SK-N-SH (cell line): ENCODE measurements around the gene RPS6KC1. TPM values are rescaled to one million over a fixed set of nuclear protein-coding genes. Genes with fewer than 3 reads are reported as not detected.

Source experiments
- CTCF ChIA-PET: fragments of 300-600, 350-600 bp; formaldehyde crosslinking; extraction: SDS; loops from one replicate; lab custom pipeline; 2021; lab: Yijun Ruan, JAX
- POLR2A ChIA-PET: fragments of 350-600 bp; sonication (Branson Sonifier 250); formaldehyde crosslinking; extraction: SDS; loops from one replicate; lab custom pipeline; 2020; ENCODE audit warnings: antibody characterized with exemption, inconsistent platforms; lab: Yijun Ruan, JAX
- DNase-seq: peaks from one replicate; pipeline ENCODE4 v3.0.0; 2012
- H2AFZ ChIP-seq: fragments of 200-600 bp; sonication (generic); 2 replicates; pipeline ENCODE4 v1.8.1; 2016; ENCODE audit warnings: antibody characterized with exemption, mild to moderate bottlenecking, low read depth
- H3F3A ChIP-seq: fragments of 200-600 bp; sonication (generic); replicated peaks from 2 replicates; pipeline ENCODE3; 2016; ENCODE audit warnings: antibody characterized with exemption, mild to moderate bottlenecking; ENCODE audit not compliant: insufficient read depth
- H3K27ac ChIP-seq, 2 experiments: fragments of 200-500 bp in 1 of 2; fragments of 200-600 bp in 1 of 2; sonication (Bioruptor generic) in 1 of 2; sonication (generic), shearing (Covaris generic) in 1 of 2; 2 replicates each; pipeline versions ENCODE4 v1.5.1 to v1.6.1; 2014 to 2016; ENCODE audit warnings: low read depth in 2 of 2, inconsistent platforms in 1 of 2, low read length in 1 of 2, mild to moderate bottlenecking in 1 of 2, mixed read lengths in 1 of 2
- H3K27me3 ChIP-seq: fragments of 200-600 bp; sonication (generic), shearing (Covaris generic); 2 replicates; pipeline ENCODE4 v1.6.1; 2016; ENCODE audit warnings: mixed run types; ENCODE audit not compliant: insufficient read depth
- H3K36me3 ChIP-seq, 2 experiments: fragments of 200-500 bp in 1 of 2; fragments of 200-600 bp in 1 of 2; sonication (Bioruptor generic) in 1 of 2; sonication (generic) in 1 of 2; replicated peaks in 1 of 2; 2 replicates each; pipeline versions ENCODE3 to v1.5.1; 2014 to 2016; ENCODE audit warnings: low read length in 1 of 2, mild to moderate bottlenecking in 1 of 2; ENCODE audit not compliant: insufficient read depth in 2 of 2, control insufficient read depth in 1 of 2
- H3K4me1 ChIP-seq, 2 experiments: fragments of 200-500 bp in 1 of 2; fragments of 200-600 bp in 1 of 2; sonication (Bioruptor generic) in 1 of 2; sonication (generic), shearing (Covaris generic) in 1 of 2; 2 replicates each; pipeline versions ENCODE4 v1.5.1 to v1.6.1; 2014 to 2016; ENCODE audit warnings: low read depth in 1 of 2, low read length in 1 of 2, mixed run types in 1 of 2; ENCODE audit not compliant: insufficient read depth in 2 of 2, control insufficient read depth in 1 of 2
- H3K4me2 ChIP-seq: fragments of 200-600 bp; sonication (generic), shearing (Covaris generic); 2 replicates; pipeline ENCODE4 v1.6.1; 2017; ENCODE audit warnings: mixed run types
- H3K4me3 ChIP-seq, 2 experiments: fragments of 200-500 bp in 1 of 2; fragments of 200-600 bp in 1 of 2; sonication (Bioruptor generic) in 1 of 2; sonication (generic), shearing (Covaris generic) in 1 of 2; 2 replicates each; pipeline versions ENCODE4 v1.5.1 to v1.8.1; 2014 to 2016; ENCODE audit warnings: low read depth in 2 of 2, inconsistent platforms in 1 of 2, low read length in 1 of 2, mild to moderate bottlenecking in 1 of 2, mixed read lengths in 1 of 2, moderate library complexity in 1 of 2
- H3K79me2 ChIP-seq: fragments of 200-600 bp; sonication (generic); 2 replicates; pipeline ENCODE4 v1.8.1; 2017; ENCODE audit warnings: mild to moderate bottlenecking; ENCODE audit not compliant: insufficient read depth
- H3K9ac ChIP-seq: fragments of 200-600 bp; sonication (generic); 2 replicates; pipeline ENCODE4 v1.6.1; 2017; ENCODE audit warnings: mixed run types
- H3K9me2 ChIP-seq: fragments of 200-600 bp; sonication (generic); 2 replicates; pipeline ENCODE4 v1.6.1; 2017; ENCODE audit warnings: mixed run types
- H3K9me3 ChIP-seq: fragments of 200-600 bp; sonication (generic); 2 replicates; pipeline ENCODE4 v1.6.1; 2017; ENCODE audit warnings: mixed run types, mild to moderate bottlenecking, moderate library complexity
- H4K20me1 ChIP-seq: fragments of 200-600 bp; sonication (generic); 2 replicates; pipeline ENCODE4 v1.6.1; 2017; ENCODE audit warnings: mild to moderate bottlenecking, mixed run types; ENCODE audit not compliant: insufficient read depth
- FOSL2 ChIP-seq: IDR thresholded peaks from 2 replicates; pipeline ENCODE4 v1.4.0; 2012; ENCODE audit warnings: low read depth, mild to moderate bottlenecking, moderate library complexity, borderline replicate concordance
- GABPA ChIP-seq: IDR thresholded peaks from 2 replicates; pipeline ENCODE4 v1.4.0; 2012; ENCODE audit warnings: low read depth, mild to moderate bottlenecking
- GATA2 ChIP-seq: sonication (generic); formaldehyde crosslinking; IDR thresholded peaks from 2 replicates; pipeline ENCODE4 v1.5.0; 2020; ENCODE audit warnings: mild to moderate bottlenecking, missing genetic modification reagents
- JUND ChIP-seq: IDR thresholded peaks from 2 replicates; pipeline ENCODE4 v1.4.0; 2012
- MAX ChIP-seq: IDR thresholded peaks from 2 replicates; pipeline ENCODE4 v1.4.0; 2012; ENCODE audit warnings: low read depth
- MEF2A ChIP-seq: IDR thresholded peaks from 2 replicates; pipeline ENCODE4 v1.4.0; 2012; ENCODE audit warnings: low read depth, borderline replicate concordance
- MXI1 ChIP-seq: IDR thresholded peaks from 2 replicates; pipeline ENCODE4 v1.6.1; 2012; ENCODE audit warnings: mild to moderate bottlenecking, low read depth, low read length, improper control_type of control experiment
- NFIC ChIP-seq: IDR thresholded peaks from 2 replicates; pipeline ENCODE4 v1.4.0; 2012; ENCODE audit warnings: borderline replicate concordance
- NRF1 ChIP-seq: IDR thresholded peaks from 2 replicates; pipeline ENCODE4 v1.6.1; 2012; ENCODE audit warnings: low read depth, mild to moderate bottlenecking, low read length
- REST ChIP-seq: IDR thresholded peaks from 2 replicates; pipeline ENCODE4 v1.6.1; 2012; ENCODE audit warnings: mild to moderate bottlenecking, low read depth, low read length, moderate library complexity
- SIN3A ChIP-seq: IDR thresholded peaks from 2 replicates; pipeline ENCODE4 v1.6.1; 2012; ENCODE audit warnings: low read depth, mild to moderate bottlenecking, low read length, moderate library complexity, borderline replicate concordance
- SMC3 ChIP-seq: IDR thresholded peaks from 2 replicates; pipeline ENCODE4 v1.6.1; 2012; ENCODE audit warnings: low read depth, low read length, improper control_type of control experiment
- TCF12 ChIP-seq: IDR thresholded peaks from 2 replicates; pipeline ENCODE4 v1.4.0; 2012
- TEAD4 ChIP-seq: IDR thresholded peaks from 2 replicates; pipeline ENCODE4 v1.4.0; 2012; ENCODE audit warnings: mild to moderate bottlenecking, borderline replicate concordance; ENCODE audit not compliant: insufficient read depth
- USF2 ChIP-seq: fragments of 150-350 bp; IDR thresholded peaks from 2 replicates; pipeline ENCODE4 v1.6.1; 2017; ENCODE audit warnings: antibody characterized with exemption, low read length, low read depth, borderline replicate concordance
- YY1 ChIP-seq: IDR thresholded peaks from 2 replicates; pipeline ENCODE4 v1.4.0; 2012; ENCODE audit warnings: low read depth, mild to moderate bottlenecking
- WGBS: methylation state at CpG from one replicate; pipeline ENCODE4 v1.1.6; 2017; ENCODE audit warnings: low lambda C conversion rate; 5-methylcytosine and 5-hydroxymethylcytosine counted together
- polyA plus RNA-seq, 3 experiments: library from polyadenylated mRNA; depleted of rRNA; stranded (reverse); fragments of >200 nt; gene quantifications; 2 replicates each; pipeline ENCODE4 v1.2.3, GENCODE V29; 2012
- TF ChIP-seq, protein P1 (sequence below): fragments of 200-600 bp; sonication (generic); IDR thresholded peaks from 2 replicates; pipeline ENCODE4 v1.6.1; 2017; ENCODE audit warnings: antibody characterized with exemption, mild to moderate bottlenecking, moderate library complexity
- TF ChIP-seq, protein P2 (sequence below): IDR thresholded peaks from 2 replicates; pipeline ENCODE4 v1.4.0; 2012; ENCODE audit warnings: low read depth, borderline replicate concordance

The RPS6KC1 gene
- polyA plus RNA-seq, 1 of the 3 experiments (the other 2 are of a cell fraction), result 7.8 TPM

- Histone ChIP-seq H3K27ac (no peak overlapping the region), H3K9me3 (no peaks in the 10 kb centered on the region), H3K79me2 (no peaks in the 10 kb centered on the region), H3F3A (no peaks in the 10 kb centered on the region), H2AFZ (no peak overlapping the region), H3K4me3 (no peak overlapping the region), H3K27me3 (no peaks in the 10 kb centered on the region), H3K9me2 (no peaks in the 10 kb centered on the region), H3K4me2 (no peak overlapping the region), H3K36me3 (peaks cover 18 to 19% of the 10 kb centered on the region in 2 experiments), H3K4me1 (no peaks in the 10 kb centered on the region), H3K9ac (no peak overlapping the region)
- no peak for DNase-seq
- WGBS, result 96% methylated on average over 5 of the region's 5 CpGs
- TF ChIP-seq SMC3, result no peak
- TF ChIP-seq TCF12, result no peak
- TF ChIP-seq MAX, result no peak
- TF ChIP-seq, protein P1, sequence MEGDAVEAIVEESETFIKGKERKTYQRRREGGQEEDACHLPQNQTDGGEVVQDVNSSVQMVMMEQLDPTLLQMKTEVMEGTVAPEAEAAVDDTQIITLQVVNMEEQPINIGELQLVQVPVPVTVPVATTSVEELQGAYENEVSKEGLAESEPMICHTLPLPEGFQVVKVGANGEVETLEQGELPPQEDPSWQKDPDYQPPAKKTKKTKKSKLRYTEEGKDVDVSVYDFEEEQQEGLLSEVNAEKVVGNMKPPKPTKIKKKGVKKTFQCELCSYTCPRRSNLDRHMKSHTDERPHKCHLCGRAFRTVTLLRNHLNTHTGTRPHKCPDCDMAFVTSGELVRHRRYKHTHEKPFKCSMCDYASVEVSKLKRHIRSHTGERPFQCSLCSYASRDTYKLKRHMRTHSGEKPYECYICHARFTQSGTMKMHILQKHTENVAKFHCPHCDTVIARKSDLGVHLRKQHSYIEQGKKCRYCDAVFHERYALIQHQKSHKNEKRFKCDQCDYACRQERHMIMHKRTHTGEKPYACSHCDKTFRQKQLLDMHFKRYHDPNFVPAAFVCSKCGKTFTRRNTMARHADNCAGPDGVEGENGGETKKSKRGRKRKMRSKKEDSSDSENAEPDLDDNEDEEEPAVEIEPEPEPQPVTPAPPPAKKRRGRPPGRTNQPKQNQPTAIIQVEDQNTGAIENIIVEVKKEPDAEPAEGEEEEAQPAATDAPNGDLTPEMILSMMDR, result no peak
- no peak for TF ChIP-seq GATA2 (CRISPR knock-in tag)
- no peak for TF ChIP-seq USF2
- TF ChIP-seq NRF1, result no peak
- TF ChIP-seq REST, result no peak
- TF ChIP-seq, protein P2, sequence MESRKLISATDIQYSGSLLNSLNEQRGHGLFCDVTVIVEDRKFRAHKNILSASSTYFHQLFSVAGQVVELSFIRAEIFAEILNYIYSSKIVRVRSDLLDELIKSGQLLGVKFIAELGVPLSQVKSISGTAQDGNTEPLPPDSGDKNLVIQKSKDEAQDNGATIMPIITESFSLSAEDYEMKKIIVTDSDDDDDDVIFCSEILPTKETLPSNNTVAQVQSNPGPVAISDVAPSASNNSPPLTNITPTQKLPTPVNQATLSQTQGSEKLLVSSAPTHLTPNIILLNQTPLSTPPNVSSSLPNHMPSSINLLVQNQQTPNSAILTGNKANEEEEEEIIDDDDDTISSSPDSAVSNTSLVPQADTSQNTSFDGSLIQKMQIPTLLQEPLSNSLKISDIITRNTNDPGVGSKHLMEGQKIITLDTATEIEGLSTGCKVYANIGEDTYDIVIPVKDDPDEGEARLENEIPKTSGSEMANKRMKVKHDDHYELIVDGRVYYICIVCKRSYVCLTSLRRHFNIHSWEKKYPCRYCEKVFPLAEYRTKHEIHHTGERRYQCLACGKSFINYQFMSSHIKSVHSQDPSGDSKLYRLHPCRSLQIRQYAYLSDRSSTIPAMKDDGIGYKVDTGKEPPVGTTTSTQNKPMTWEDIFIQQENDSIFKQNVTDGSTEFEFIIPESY, result no peak
- TF ChIP-seq FOSL2, result no peak
- TF ChIP-seq YY1, result no peak
- no peak for TF ChIP-seq GABPA
- TF ChIP-seq MXI1, result no peak
- TF ChIP-seq TEAD4, result no peak
- no peak for TF ChIP-seq NFIC
- no peak for TF ChIP-seq SIN3A
- no peak for TF ChIP-seq MEF2A
- TF ChIP-seq JUND, result no peak
- TF ChIP-seq, all 33 proteins: peak for 0
- ChIA-PET CTCF (no interaction called here), POLR2A (no interaction called here)
- no peaks in the 10 kb centered on the region for H4K20me1 ChIP-seq
Measured at GRCh38 chr1:213171711-213172110, 120.7 kb downstream of the RPS6KC1 start.
